ENCODE results near the gene INSM1.

DNA sequence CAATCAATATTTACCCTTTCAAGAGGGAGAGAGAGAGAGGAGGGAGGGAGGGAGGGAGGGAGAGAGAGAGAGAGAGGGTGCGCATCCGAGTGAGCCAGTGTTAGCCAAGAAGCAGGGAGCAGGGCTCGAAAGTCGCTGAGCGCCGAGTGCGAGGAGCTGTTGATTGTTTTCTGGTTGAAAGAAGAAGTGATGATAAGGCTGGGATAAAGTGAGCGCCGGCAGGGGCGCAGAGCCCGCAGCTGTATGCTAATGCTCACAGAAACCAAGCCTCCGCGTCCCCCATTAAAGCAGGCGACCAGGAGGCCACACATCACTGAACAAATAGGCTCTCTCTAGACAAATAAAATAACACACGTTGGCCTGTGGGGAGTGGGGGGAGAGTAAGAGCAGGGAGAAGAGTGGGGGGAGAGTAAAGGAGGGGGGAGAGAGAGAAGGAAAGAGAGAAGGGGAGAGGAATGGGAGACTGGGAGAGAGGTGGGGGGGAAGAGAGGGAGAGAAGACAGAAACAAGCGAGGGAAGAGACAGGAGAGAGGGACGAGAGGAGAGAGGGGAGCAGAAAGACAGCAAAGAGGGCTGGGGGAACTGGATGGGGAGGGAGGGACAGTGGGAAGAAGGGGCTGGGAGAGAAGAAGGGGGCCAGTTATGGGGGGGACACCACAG, 5.0 kb upstream of the INSM1 start:
- TF ChIP-seq, protein P1, sequence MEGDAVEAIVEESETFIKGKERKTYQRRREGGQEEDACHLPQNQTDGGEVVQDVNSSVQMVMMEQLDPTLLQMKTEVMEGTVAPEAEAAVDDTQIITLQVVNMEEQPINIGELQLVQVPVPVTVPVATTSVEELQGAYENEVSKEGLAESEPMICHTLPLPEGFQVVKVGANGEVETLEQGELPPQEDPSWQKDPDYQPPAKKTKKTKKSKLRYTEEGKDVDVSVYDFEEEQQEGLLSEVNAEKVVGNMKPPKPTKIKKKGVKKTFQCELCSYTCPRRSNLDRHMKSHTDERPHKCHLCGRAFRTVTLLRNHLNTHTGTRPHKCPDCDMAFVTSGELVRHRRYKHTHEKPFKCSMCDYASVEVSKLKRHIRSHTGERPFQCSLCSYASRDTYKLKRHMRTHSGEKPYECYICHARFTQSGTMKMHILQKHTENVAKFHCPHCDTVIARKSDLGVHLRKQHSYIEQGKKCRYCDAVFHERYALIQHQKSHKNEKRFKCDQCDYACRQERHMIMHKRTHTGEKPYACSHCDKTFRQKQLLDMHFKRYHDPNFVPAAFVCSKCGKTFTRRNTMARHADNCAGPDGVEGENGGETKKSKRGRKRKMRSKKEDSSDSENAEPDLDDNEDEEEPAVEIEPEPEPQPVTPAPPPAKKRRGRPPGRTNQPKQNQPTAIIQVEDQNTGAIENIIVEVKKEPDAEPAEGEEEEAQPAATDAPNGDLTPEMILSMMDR (IDR thresholded peaks at IDR 0.05), result no peak
- TF ChIP-seq POLR2A (IDR thresholded peaks at IDR 0.05), result no peak
